Measurements from ENCODE around the gene C13orf42.

The C13orf42 gene

GRCh38 chr13:51111174-51111573 lies at the start of gene C13orf42:
Gene C13orf42, minus strand, starts transcription at chr13:51111274. Its CDS starts 65 bp downstream, at chr13:51111209.
- DNase-seq, result no peak

GRCh38 chr13:51158880-51159518 lies 47.9 kb upstream of the C13orf42 start:
- no peak for DNase-seq

DNA sequence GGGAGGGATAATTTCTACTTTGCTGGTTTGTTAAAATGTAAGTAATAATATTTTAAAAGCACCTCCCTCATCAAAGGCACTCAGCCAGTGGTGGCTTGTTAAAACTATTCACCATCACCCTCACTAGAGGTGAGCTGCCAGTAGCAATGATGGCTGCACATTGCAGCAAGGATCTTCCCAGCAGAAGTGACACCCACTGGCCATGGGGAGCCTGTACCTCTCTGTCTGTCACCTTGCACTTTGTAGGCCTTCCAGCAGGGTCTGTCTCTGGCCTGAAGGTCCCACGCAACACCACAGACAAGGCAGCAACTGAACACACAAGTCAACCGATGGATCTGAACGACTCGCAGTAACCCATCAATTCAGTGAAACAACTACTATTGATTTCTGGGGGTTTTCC lies 47.3 kb upstream of the C13orf42 start:
- DNase-seq, result no peak

- no peak for DNase-seq
Observed at GRCh38 chr13:51156648-51157047, 45.6 kb upstream of the C13orf42 start.

DNA sequence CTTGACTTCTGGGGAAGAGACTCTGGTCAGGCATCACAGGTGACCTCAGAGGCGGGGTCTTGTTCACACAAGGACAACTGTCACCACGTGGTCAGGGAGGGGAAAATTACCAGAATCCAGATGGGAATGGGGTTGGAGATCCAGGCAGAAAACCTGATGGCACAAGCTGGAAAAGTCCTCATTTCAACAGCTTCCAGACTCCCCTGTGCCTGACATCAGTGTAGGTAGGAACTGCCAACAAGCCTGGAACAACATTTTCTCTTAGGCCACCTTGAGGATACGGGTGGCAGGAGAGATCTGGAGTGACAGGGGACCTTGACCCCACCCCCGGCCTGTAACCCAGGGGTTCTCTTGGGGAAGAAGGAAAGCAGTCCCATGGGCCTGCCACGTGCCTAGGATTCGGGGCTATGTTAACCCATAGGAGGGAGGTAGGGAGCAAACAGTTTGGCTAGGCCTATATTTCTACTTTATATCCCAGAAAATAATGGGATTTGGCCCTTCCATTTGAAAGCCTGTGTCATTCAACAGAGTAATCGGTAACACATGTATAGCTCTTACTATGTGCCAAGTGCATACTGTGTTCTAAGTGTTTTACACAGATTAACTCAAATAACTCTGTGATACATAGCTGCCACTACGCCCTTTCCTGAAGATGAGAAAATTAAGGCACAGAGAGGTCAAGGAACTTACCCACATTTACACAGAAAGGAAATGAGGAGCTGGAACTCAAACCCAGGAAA lies 44.9 kb upstream of the C13orf42 start:
- no peak for DNase-seq

GRCh38 chr13:51155161-51155560 lies 44.1 kb upstream of the C13orf42 start:
- no peak for DNase-seq

- no peak for DNase-seq
Observed at GRCh38 chr13:51154029-51154555, 43.0 kb upstream of the C13orf42 start.

- no peak for DNase-seq
Observed at GRCh38 chr13:51153527-51153926, 42.5 kb upstream of the C13orf42 start.

DNA sequence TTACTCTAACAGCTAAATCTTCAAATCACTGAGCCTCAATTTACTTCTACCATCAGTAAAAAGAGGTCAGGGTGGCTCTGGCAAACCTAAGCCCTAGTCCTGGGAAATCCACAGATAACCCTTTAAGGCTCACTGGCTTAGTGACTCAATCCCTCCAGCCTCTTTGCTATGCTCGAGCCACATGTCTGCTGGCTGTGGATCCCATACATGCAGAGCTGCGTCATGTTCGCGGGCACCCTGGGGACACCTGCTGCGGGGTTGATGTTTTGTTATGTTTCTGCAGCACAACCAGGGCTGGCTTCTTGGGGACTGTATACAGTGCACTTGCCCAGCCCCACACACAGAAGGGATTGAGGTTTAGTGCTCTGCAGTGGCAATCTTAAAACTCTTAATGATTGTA lies 41.6 kb upstream of the C13orf42 start:
- no peak for DNase-seq

DNA sequence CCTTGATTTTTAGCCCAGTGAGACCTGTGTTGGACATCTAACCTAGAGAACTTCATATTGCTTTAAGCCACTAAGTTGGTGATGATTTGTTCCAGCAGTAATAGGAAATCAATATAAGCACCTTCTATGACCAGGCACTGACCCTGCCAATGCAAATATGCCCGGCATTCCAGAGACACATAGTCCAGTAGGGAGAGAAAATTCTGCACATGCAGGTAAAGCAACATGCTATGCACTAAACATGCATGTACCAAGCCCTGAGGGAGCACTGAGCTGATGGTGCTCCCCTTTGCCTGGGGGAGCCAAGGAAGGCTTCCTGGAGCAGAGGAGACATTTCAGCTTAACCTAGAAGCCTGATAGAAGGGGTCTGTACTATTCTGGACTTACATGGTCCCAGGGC lies 40.4 kb upstream of the C13orf42 start:
- DNase-seq, result no peak

- peak; percentile 6 for DNase-seq
Observed at GRCh38 chr13:51148952-51149573, 38.0 kb upstream of the C13orf42 start.

- no peak for DNase-seq
Observed at GRCh38 chr13:51148223-51148951, 37.3 kb upstream of the C13orf42 start.

GRCh38 chr13:51147732-51148131 lies 36.7 kb upstream of the C13orf42 start:
- no peak for DNase-seq

- DNase-seq, result no peak
Observed at GRCh38 chr13:51146667-51147066, 35.6 kb upstream of the C13orf42 start.

- DNase-seq, result no peak
Observed at GRCh38 chr13:51137250-51137649, 26.2 kb upstream of the C13orf42 start.

DNA sequence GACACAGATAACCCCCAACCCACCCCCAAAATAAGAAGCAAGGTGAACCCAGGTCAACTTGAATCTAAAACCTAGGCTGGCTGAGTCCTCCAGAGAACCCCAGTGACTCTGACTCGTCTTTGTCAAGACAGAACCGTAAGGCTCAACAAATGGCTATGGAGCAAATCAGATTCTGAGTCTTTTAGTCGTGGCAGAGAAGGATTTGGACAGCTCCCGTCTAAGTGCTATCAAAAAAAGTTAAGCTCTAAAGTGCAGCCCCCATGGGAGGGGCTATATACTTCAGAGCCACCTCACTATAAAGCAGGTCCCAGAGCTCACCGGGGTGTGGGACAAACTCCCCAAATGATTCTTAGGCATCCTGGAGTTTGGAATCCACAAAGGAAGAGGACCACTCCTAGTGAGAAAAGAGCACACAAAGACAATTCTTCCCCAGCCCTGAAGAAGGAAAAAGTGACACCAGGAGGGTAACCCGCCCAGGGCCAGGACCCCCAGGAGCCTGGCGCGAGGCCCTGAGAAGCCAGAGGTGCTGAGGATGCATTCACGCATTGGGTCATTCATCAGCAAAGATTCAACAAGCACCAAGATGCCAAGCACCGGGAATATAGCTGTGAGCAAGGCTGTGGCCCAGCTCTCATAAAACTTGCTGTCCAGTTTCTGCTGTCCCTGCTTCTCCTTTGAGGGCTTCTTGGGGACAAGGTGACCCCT lies 25.4 kb upstream of the C13orf42 start:
- no peak for DNase-seq

DNA sequence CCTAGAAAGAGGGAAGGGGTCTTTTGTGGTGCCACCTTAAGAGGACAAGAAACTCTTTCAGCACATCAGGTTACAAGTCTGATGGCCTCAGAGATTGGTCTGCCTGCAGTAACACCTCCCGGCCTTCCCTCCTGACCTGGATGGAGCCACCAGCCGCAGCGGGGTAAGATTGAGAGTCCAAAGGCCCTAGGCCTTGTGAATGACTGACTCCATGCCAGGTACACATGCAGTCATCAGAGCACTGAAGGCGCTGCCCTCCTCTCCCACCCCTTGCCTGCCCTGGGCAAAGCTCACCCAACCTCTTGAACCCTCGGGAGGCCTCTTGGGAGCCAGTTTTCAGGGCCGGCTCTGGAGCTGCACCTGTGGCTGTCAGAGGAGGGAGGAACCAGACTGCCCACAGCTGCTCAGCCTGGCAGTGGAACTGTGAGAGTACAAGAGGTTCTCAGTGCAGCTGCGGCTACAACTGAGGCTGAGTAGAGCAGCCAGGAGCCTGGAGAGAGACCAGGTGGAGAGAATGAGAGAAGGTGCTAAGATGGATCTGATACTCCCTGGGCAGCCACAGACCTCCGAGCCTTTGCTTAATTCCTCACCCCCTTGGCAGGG lies 23.8 kb upstream of the C13orf42 start:
- no peak for DNase-seq

DNA sequence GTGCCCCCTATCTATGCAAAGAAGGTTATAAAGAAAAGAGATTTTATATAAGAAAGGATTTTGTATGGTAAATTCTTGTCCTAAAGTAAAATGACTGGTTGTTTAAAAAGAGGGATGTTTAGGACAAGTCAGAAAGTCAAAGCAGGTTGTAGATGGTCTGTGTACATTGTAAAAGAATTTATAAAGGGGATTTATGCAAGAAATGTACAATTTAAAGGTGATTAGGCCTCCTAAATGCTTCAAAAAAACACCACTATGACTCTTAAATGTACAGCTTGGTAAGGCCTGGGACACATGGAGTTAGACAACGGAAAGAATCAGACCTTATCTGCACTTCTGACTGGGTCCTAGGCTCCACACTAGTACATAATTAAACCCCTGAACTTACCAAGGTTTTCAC lies 19.3 kb upstream of the C13orf42 start:
- no peak for DNase-seq

DNA sequence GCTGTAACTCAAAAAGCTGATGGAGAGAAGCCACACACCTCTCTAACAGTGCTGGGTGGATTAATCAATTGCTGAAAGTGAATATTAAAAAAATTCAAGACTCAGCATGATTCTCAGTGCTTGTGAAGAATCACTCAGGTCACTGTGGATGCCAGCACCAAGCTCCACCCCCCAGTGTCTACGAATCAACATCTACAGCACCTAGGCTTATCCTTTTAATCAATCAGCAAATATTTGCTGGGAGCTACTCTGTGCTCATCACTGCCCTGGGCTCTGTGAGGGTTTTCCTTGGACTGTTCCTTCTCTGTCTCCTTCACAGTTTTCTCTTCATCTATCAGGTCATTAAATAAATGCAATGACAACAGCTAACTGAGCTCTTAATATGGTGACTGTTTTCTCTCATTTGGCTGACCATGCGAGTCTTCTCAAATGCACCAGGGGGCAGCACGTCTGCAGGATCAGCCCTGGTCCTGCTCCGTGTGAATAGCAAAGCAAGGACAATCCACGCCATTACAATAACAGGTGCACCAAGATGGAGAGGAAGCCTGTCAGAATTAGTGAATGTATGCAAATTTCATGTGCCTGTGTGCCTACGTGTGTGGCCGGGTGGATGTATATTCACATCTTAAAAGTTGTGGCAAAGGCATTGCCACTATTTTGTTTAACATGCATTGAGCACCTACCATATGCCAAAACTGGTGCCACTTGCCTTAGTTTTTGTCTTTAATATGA lies 14.6 kb upstream of the C13orf42 start:
- peak; percentile 22 for DNase-seq

GRCh38 chr13:51122868-51123566 lies 11.9 kb upstream of the C13orf42 start:
- no peak for DNase-seq

- DNase-seq, result peak; percentile 11
Observed at GRCh38 chr13:51120873-51121272, 9.8 kb upstream of the C13orf42 start.

Data from SHP77 treated with DMSO at 0.1 percent for 48 hours (cell line).